PFSK-1 (cell line): ENCODE measurements around the gene GLI2.

ENCODE experiments used
- FOXP2 ChIP-seq: optimal IDR thresholded peaks from 2 replicates; pipeline ENCODE3; 2011; ENCODE audit warnings: borderline replicate concordance, control low read depth, inconsistent platforms; ENCODE audit not compliant: insufficient read depth; ENCODE audit errors: extremely low read length, extremely low read depth
- POLR2AphosphoS5 ChIP-seq: IDR thresholded peaks from 2 replicates; pipeline ENCODE4 v1.6.1; 2012; ENCODE audit warnings: low read depth, mild to moderate bottlenecking, control low read depth, low read length, moderate library complexity
- SIN3A ChIP-seq: IDR thresholded peaks from 2 replicates; pipeline ENCODE4 v1.6.1; 2012; ENCODE audit warnings: mild to moderate bottlenecking, low read length, moderate library complexity, borderline replicate concordance; ENCODE audit not compliant: insufficient read depth
- TAF1 ChIP-seq: IDR thresholded peaks from 2 replicates; pipeline ENCODE4 v1.6.1; 2012; ENCODE audit warnings: low read length, control low read depth, borderline replicate concordance; ENCODE audit not compliant: insufficient read depth
- TF ChIP-seq, protein P1 (sequence below), 2 experiments: IDR thresholded peaks; 2 replicates each; pipeline versions ENCODE4 v1.6.1 to v1.8.0; 2011 to 2012; ENCODE audit warnings: low read depth in 2 of 2, low read length in 2 of 2, control low read depth in 1 of 2, inconsistent platforms in 1 of 2, mild to moderate bottlenecking in 1 of 2, moderate library complexity in 1 of 2; ENCODE audit not compliant: insufficient read depth in 1 of 2

DNA sequence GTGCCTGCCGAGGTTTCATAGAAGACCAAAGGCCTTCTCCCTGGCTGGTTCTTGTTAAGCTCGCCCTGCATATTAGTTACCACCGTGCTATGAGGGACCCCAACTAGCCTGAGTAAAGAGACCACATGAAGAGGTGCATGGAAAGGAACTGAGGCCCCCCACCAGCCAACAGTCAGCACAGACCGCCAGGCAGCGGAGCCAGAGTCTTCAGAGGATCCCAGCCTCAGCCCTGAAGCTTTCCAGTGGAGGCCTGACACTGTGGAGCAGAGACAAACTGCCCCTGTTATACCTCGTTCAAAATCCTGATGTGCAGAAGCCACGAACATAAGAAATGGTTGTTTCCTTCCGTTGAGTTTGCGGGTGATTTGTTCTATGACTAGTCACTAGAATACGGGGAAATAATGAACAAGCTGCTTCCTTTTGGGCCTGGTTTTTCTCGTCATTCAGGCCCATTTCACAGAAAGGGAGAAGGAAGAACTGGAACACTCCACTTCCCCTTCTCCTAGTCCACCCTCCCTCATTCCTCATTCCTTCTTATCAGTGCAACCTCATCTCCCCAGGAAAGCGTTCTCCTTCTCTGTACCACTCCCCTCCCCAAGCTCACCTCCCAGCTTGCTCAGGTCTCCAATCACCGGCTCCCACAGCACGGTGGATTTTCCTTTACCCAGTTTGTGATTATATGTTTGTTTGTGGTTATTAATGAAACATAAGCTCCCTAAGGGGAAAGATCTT is 3.0 kb upstream of the GLI2 start:
- TF ChIP-seq POLR2AphosphoS5 (no peak), SIN3A (no peak), TAF1 (no peak), FOXP2 (no peak)
- TF ChIP-seq, protein P1, sequence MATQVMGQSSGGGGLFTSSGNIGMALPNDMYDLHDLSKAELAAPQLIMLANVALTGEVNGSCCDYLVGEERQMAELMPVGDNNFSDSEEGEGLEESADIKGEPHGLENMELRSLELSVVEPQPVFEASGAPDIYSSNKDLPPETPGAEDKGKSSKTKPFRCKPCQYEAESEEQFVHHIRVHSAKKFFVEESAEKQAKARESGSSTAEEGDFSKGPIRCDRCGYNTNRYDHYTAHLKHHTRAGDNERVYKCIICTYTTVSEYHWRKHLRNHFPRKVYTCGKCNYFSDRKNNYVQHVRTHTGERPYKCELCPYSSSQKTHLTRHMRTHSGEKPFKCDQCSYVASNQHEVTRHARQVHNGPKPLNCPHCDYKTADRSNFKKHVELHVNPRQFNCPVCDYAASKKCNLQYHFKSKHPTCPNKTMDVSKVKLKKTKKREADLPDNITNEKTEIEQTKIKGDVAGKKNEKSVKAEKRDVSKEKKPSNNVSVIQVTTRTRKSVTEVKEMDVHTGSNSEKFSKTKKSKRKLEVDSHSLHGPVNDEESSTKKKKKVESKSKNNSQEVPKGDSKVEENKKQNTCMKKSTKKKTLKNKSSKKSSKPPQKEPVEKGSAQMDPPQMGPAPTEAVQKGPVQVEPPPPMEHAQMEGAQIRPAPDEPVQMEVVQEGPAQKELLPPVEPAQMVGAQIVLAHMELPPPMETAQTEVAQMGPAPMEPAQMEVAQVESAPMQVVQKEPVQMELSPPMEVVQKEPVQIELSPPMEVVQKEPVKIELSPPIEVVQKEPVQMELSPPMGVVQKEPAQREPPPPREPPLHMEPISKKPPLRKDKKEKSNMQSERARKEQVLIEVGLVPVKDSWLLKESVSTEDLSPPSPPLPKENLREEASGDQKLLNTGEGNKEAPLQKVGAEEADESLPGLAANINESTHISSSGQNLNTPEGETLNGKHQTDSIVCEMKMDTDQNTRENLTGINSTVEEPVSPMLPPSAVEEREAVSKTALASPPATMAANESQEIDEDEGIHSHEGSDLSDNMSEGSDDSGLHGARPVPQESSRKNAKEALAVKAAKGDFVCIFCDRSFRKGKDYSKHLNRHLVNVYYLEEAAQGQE (IDR thresholded peaks at IDR 0.05; ENCODE audit: insufficient read depth in 1 of 2, low read depth in 2 of 2, low read length in 2 of 2), result no peak
